Stimulated activated naive CD8-positive, alpha-beta T cell treated with anti-CD3 and anti-CD28 coated beads, Interleukin-15, amount 100 ng/mL, for 72 hours (primary cell): ENCODE data around the gene COX4I2.
"Not testable (repeated sequence)": the region's sequence is repeated elsewhere in the genome, so short reads cannot be mapped to it uniquely, and the experiment has no call there.

Experiments
- ATAC-seq: fragments of 150-1000 bp; cut with Tn5 transposase; 2 replicates; pipeline ENCODE4 v1.10.0; 2021; ENCODE audit warnings: mild to moderate bottlenecking, moderate library complexity
- DNase-seq, 2 donors: peaks; one replicate each; pipeline ENCODE4 v3.0.0; 2021 to 2022
- H3K27ac Mint-ChIP-seq, 2 donors: one replicate each; pipeline ENCODE4 v1.8.0; 2022; ENCODE audit warnings: mild to moderate bottlenecking in 2 of 2, mixed read lengths in 2 of 2, moderate library complexity in 2 of 2
- H3K27me3 Mint-ChIP-seq: one replicate; pipeline ENCODE4 v1.8.0; 2022; ENCODE audit warnings: mixed read lengths
- H3K4me1 Mint-ChIP-seq: one replicate; pipeline ENCODE4 v1.8.0; 2022; ENCODE audit warnings: mild to moderate bottlenecking, mixed read lengths
- H3K4me3 Mint-ChIP-seq, 2 donors: one replicate each; pipeline ENCODE4 v1.8.0; 2022; ENCODE audit warnings: mild to moderate bottlenecking in 2 of 2, mixed read lengths in 2 of 2, moderate library complexity in 1 of 2
- H3K9me3 Mint-ChIP-seq, 2 donors: one replicate each; pipeline ENCODE4 v1.8.0; 2022; ENCODE audit warnings: mixed read lengths in 2 of 2

The COX4I2 gene

GRCh38 chr20:31605031-31605901 is 32.4 kb upstream of the COX4I2 start, which contains the start of gene ID1:
ID1 (plus strand) TSS chr20:31605289; CDS start chr20:31605388, 99 bp downstream.
- DNase-seq: peak; percentile 78 to 84
- H3K4me3 Mint-ChIP-seq: peak within 1 kb of the TSS; percentile 91 to 98
- H3K4me1 Mint-ChIP-seq: peaks cover 38% of the 10 kb centered on the region
- no peaks in the 10 kb centered on the region for H3K9me3 Mint-ChIP-seq
- peak within 1 kb of the TSS in 1 of 2 donors; percentile 19 for H3K27ac Mint-ChIP-seq
- peaks cover 84% of the 10 kb centered on the region for H3K27me3 Mint-ChIP-seq
- ATAC-seq: peak; percentile 87

GRCh38 chr20:31605902-31606803 is 31.6 kb upstream of the COX4I2 start:
- Mint-ChIP-seq H3K27me3 (peaks cover 82% of the 10 kb centered on the region), H3K4me3 (peak overlapping the region; percentile 91 to 98), H3K27ac (no peak overlapping the region), H3K9me3 (no peaks in the 10 kb centered on the region), H3K4me1 (peaks cover 38% of the 10 kb centered on the region)
- DNase-seq (peak; percentile 16 to 23), ATAC-seq (no peak)

- peaks cover 38% of the 10 kb centered on the region for H3K4me1 Mint-ChIP-seq
- H3K27ac Mint-ChIP-seq: no peak overlapping the region
- DNase-seq: no peak
- H3K9me3 Mint-ChIP-seq: no peaks in the 10 kb centered on the region
- peaks cover 89% of the 10 kb centered on the region for H3K27me3 Mint-ChIP-seq
- ATAC-seq: no peak
- peak overlapping the region in 1 of 2 donors; percentile 91 for H3K4me3 Mint-ChIP-seq
Measured at GRCh38 chr20:31606804-31607639, 30.7 kb upstream of the COX4I2 start.

GRCh38 chr20:31607640-31608250 is 30.0 kb upstream of the COX4I2 start:
- ATAC-seq (no peak), DNase-seq (no peak)
- Mint-ChIP-seq H3K4me1 (peaks cover 39% of the 10 kb centered on the region), H3K9me3 (no peaks in the 10 kb centered on the region), H3K27ac (peak overlapping the region in 1 of 2 donors; percentile 48), H3K27me3 (peaks cover 84% of the 10 kb centered on the region), H3K4me3 (no peak overlapping the region)

- no peaks in the 10 kb centered on the region for H3K9me3 Mint-ChIP-seq
- peak overlapping the region in 1 of 2 donors; percentile 48 for H3K27ac Mint-ChIP-seq
Measured at GRCh38 chr20:31608251-31608945, 29.3 kb upstream of the COX4I2 start.

GRCh38 chr20:31612271-31612640 is 25.5 kb upstream of the COX4I2 start:
- H3K9me3 Mint-ChIP-seq, DNase-seq, H3K27ac Mint-ChIP-seq, ATAC-seq, H3K4me3 Mint-ChIP-seq: not testable (repeated sequence)
- Mint-ChIP-seq H3K4me1 (peaks cover 12% of the 10 kb centered on the region), H3K27me3 (peaks cover 49% of the 10 kb centered on the region)

More at GRCh38 chr20:31608251-31608945, 29.3 kb upstream of the COX4I2 start:
- H3K4me1 Mint-ChIP-seq: peaks cover 40% of the 10 kb centered on the region
- H3K4me3 Mint-ChIP-seq: no peak overlapping the region
- ATAC-seq (no peak), DNase-seq (no peak)
- H3K27me3 Mint-ChIP-seq: peaks cover 86% of the 10 kb centered on the region

- Mint-ChIP-seq H3K27ac (no peak overlapping the region), H3K27me3 (peaks cover 26% of the 10 kb centered on the region), H3K4me1 (peaks cover 18% of the 10 kb centered on the region), H3K9me3 (no peaks in the 10 kb centered on the region), H3K4me3 (no peak overlapping the region)
- ATAC-seq (no peak), DNase-seq (no peak)
Measured at GRCh38 chr20:31615416-31615815, 22.3 kb upstream of the COX4I2 start.

GRCh38 chr20:31617432-31618104 is 20.1 kb upstream of the COX4I2 start:
- ATAC-seq (no peak), DNase-seq (no peak)
- Mint-ChIP-seq H3K4me3 (no peak overlapping the region), H3K4me1 (peaks cover 15% of the 10 kb centered on the region), H3K9me3 (no peaks in the 10 kb centered on the region), H3K27me3 (peaks cover 14% of the 10 kb centered on the region), H3K27ac (no peak overlapping the region)

- Mint-ChIP-seq H3K4me3 (no peak overlapping the region), H3K4me1 (peaks cover 8% of the 10 kb centered on the region), H3K9me3 (no peaks in the 10 kb centered on the region), H3K27me3 (peaks cover 5% of the 10 kb centered on the region), H3K27ac (no peak overlapping the region)
- DNase-seq (no peak), ATAC-seq (no peak)
Measured at GRCh38 chr20:31620246-31620645, 17.5 kb upstream of the COX4I2 start.

- not testable (repeated sequence) for H3K9me3 Mint-ChIP-seq, H3K4me3 Mint-ChIP-seq, H3K27ac Mint-ChIP-seq, H3K27me3 Mint-ChIP-seq, H3K4me1 Mint-ChIP-seq, ATAC-seq, DNase-seq
Measured at GRCh38 chr20:31623123-31623505, 14.6 kb upstream of the COX4I2 start.

GRCh38 chr20:31626534-31626933 is 11.2 kb upstream of the COX4I2 start:
- ATAC-seq, H3K27me3 Mint-ChIP-seq, H3K4me1 Mint-ChIP-seq, H3K27ac Mint-ChIP-seq, H3K4me3 Mint-ChIP-seq, DNase-seq, H3K9me3 Mint-ChIP-seq: not testable (repeated sequence)

GRCh38 chr20:31628057-31628456 is 9.7 kb upstream of the COX4I2 start:
- ATAC-seq: not testable (repeated sequence)

GRCh38 chr20:31630187-31630790 is 7.4 kb upstream of the COX4I2 start:
- peak; percentile 84 for ATAC-seq
- no peaks in the 10 kb centered on the region for H3K27me3 Mint-ChIP-seq
- H3K4me3 Mint-ChIP-seq: no peak overlapping the region
- no peak overlapping the region for H3K27ac Mint-ChIP-seq
- H3K4me1 Mint-ChIP-seq: peaks cover 8% of the 10 kb centered on the region
- peak in 1 of 2 donors; percentile 22 for DNase-seq
- no peaks in the 10 kb centered on the region for H3K9me3 Mint-ChIP-seq

More at GRCh38 chr20:31628057-31628456, 9.7 kb upstream of the COX4I2 start:
- not testable (repeated sequence) for H3K27me3 Mint-ChIP-seq, H3K4me1 Mint-ChIP-seq, DNase-seq, H3K27ac Mint-ChIP-seq, H3K9me3 Mint-ChIP-seq, H3K4me3 Mint-ChIP-seq
